SU-DHL-6 (cell line): Measurements from ENCODE around the gene VAMP1.

ENCODE experiments used
- H2AFZ ChIP-seq: fragments of 200-600 bp; sonication (generic); 2 replicates; pipeline ENCODE4 v1.6.1; 2014; ENCODE audit warnings: low read depth, mild to moderate bottlenecking, moderate library complexity, mixed read lengths, antibody characterized with exemption, low read length; ENCODE audit not compliant: severe bottlenecking
- H3F3A ChIP-seq: fragments of 200-600 bp; shearing (Covaris generic); 2 replicates; pipeline ENCODE4 v1.6.0; 2016; ENCODE audit warnings: antibody characterized with exemption, mild to moderate bottlenecking; ENCODE audit not compliant: insufficient read depth
- H3K27ac ChIP-seq: fragments of 200-600 bp; sonication (generic); 2 replicates; pipeline ENCODE4 v1.5.1; 2016; ENCODE audit warnings: low read depth, mild to moderate bottlenecking, low read length, moderate library complexity, mixed read lengths
- H3K27me3 ChIP-seq: fragments of 200-600 bp; sonication (generic), shearing (Covaris generic); 2 replicates; pipeline ENCODE4 v1.6.0; 2014; ENCODE audit warnings: mild to moderate bottlenecking, low read length
- H3K36me3 ChIP-seq: fragments of 200-600 bp; sonication (generic); 2 replicates; pipeline ENCODE4 v1.6.1; 2014; ENCODE audit warnings: mild to moderate bottlenecking, low read length, mixed read lengths
- H3K4me2 ChIP-seq: fragments of 300-600, 200-600 bp; shearing (Covaris generic), sonication (generic); 2 replicates; pipeline ENCODE4 v1.6.0; 2014; ENCODE audit warnings: low read length, low read depth, mild to moderate bottlenecking; ENCODE audit not compliant: poor library complexity, severe bottlenecking
- H3K4me3 ChIP-seq: fragments of 200-600 bp; sonication (generic); 2 replicates; pipeline ENCODE4 v1.5.1; 2014; ENCODE audit warnings: antibody characterized with exemption, low read length, mild to moderate bottlenecking, mixed read lengths; ENCODE audit not compliant: insufficient read depth, poor library complexity, severe bottlenecking
- H3K79me2 ChIP-seq: fragments of 200-600 bp; sonication (generic); 2 replicates; pipeline ENCODE4 v1.6.1; 2014; ENCODE audit warnings: mild to moderate bottlenecking, low read length, moderate library complexity; ENCODE audit not compliant: insufficient read depth
- H3K9ac ChIP-seq: fragments of 200-600 bp; sonication (generic); 2 replicates; pipeline ENCODE4 v1.7.0; 2014; ENCODE audit warnings: mild to moderate bottlenecking, low read length
- H3K9me2 ChIP-seq: fragments of 200-600 bp; sonication (generic); replicated peaks from 2 replicates; pipeline ENCODE4 v1.6.1; 2014; ENCODE audit warnings: low read length; ENCODE audit not compliant: insufficient read depth
- H3K9me3 ChIP-seq: fragments of 200-600 bp; sonication (generic); 2 replicates; pipeline ENCODE4 v1.6.1; 2014; ENCODE audit warnings: low read length, mixed read lengths; ENCODE audit not compliant: insufficient read depth
- H4K20me1 ChIP-seq: fragments of 200-600 bp; sonication (generic); 2 replicates; pipeline ENCODE4 v1.6.1; 2014; ENCODE audit warnings: low read depth, mild to moderate bottlenecking, antibody characterized with exemption, low read length, moderate library complexity, mixed read lengths
- CTCF ChIP-seq: fragments of 200-600 bp; sonication (generic); IDR thresholded peaks from one replicate; pipeline ENCODE4 v1.5.1; 2017; ENCODE audit warnings: antibody characterized with exemption, mild to moderate bottlenecking, low read length, moderate library complexity; ENCODE audit not compliant: insufficient read depth, poor library complexity, severe bottlenecking
- EZH2phosphoT487 ChIP-seq: fragments of 200-600 bp; sonication (generic), shearing (Covaris generic); conservative IDR thresholded peaks from 2 replicates; pipeline ENCODE4 v1.6.1; 2018; ENCODE audit warnings: mild to moderate bottlenecking, antibody characterized with exemption, low read length, moderate library complexity, mixed read lengths

The VAMP1 gene

GRCh38 chr12:6438345-6438744, 32.1 kb downstream of the VAMP1 start:
- no peaks in the 10 kb centered on the region for H4K20me1 ChIP-seq
- no peak overlapping the region for H2AFZ ChIP-seq
- H3K27me3 ChIP-seq = no peaks in the 10 kb centered on the region
- H3K4me2 ChIP-seq = no peak overlapping the region
- no peaks in the 10 kb centered on the region for H3K9me2 ChIP-seq
- H3K79me2 ChIP-seq = no peaks in the 10 kb centered on the region
- no peak overlapping the region for H3K27ac ChIP-seq
- no peaks in the 10 kb centered on the region for H3K9me3 ChIP-seq
- H3K36me3 ChIP-seq = no peaks in the 10 kb centered on the region
- H3K4me3 ChIP-seq = no peak overlapping the region
- TF ChIP-seq CTCF (no peak), EZH2phosphoT487 (no peak)
- H3K9ac ChIP-seq = no peak overlapping the region
- peaks cover 35% of the 10 kb centered on the region for H3F3A ChIP-seq

GRCh38 chr12:6437586-6437985, 32.9 kb downstream of the VAMP1 start:
- H4K20me1 ChIP-seq = no peaks in the 10 kb centered on the region
- H3K27me3 ChIP-seq = no peaks in the 10 kb centered on the region
- no peak overlapping the region for H2AFZ ChIP-seq
- no peaks in the 10 kb centered on the region for H3K9me3 ChIP-seq
- no peak overlapping the region for H3K4me3 ChIP-seq
- no peak for TF ChIP-seq EZH2phosphoT487
- no peak for TF ChIP-seq CTCF
- no peak overlapping the region for H3K27ac ChIP-seq
- H3K36me3 ChIP-seq = no peaks in the 10 kb centered on the region
- no peaks in the 10 kb centered on the region for H3K79me2 ChIP-seq
- no peak overlapping the region for H3K4me2 ChIP-seq
- no peaks in the 10 kb centered on the region for H3K9me2 ChIP-seq
- no peak overlapping the region for H3K9ac ChIP-seq
- H3F3A ChIP-seq = peaks cover 35% of the 10 kb centered on the region

GRCh38 chr12:6435961-6436715, 34.3 kb downstream of the VAMP1 start:
- no peaks in the 10 kb centered on the region for H3K79me2 ChIP-seq
- no peaks in the 10 kb centered on the region for H3K9me2 ChIP-seq
- H4K20me1 ChIP-seq = no peaks in the 10 kb centered on the region
- H3K9ac ChIP-seq = no peak overlapping the region
- no peak overlapping the region for H2AFZ ChIP-seq
- H3K9me3 ChIP-seq = no peaks in the 10 kb centered on the region
- H3K27ac ChIP-seq = 0 out of 2 replicates have a peak overlapping the region, but pooled peaks have one; percentile 23
- H3K4me2 ChIP-seq = no peak overlapping the region
- H3K27me3 ChIP-seq = no peaks in the 10 kb centered on the region
- H3K36me3 ChIP-seq = no peaks in the 10 kb centered on the region
- no peak overlapping the region for H3K4me3 ChIP-seq
- H3F3A ChIP-seq = peaks cover 36% of the 10 kb centered on the region
- TF ChIP-seq EZH2phosphoT487 (no peak), CTCF (no peak)
